Esophagus muscularis mucosa (tissue), 4 donors: ENCODE measurements around the gene TLL2. TPM values are rescaled to one million over a fixed set of nuclear protein-coding genes. Genes with fewer than 3 reads are reported as not detected.

Experiments used
- DNase-seq: peaks from one replicate; pipeline ENCODE4 v3.0.0-alpha.2; 2017; ENCODE audit errors: extremely low spot score
- H3K27ac ChIP-seq, 4 donors: fragments of 200-600 bp; sonication (generic); replicated peaks in 1 of 4; 1 replicate in 3 of 4; 2 replicates in 1 of 4; pipeline ENCODE4 v1.5.1; 2016 to 2019; ENCODE audit warnings: mild to moderate bottlenecking in 1 of 4
- H3K27me3 ChIP-seq, 4 donors: fragments of 200-600 bp; sonication (generic); one replicate each; pipeline versions ENCODE4 v1.5.1 to v1.6.0; 2016 to 2019
- H3K36me3 ChIP-seq, 4 donors: fragments of 200-600 bp; sonication (generic); one replicate each; pipeline ENCODE4 v1.5.1; 2016 to 2019
- H3K4me1 ChIP-seq, 4 donors: fragments of 200-600 bp; sonication (generic); one replicate each; pipeline ENCODE4 v1.5.1; 2016 to 2019
- H3K4me3 ChIP-seq, 4 donors: fragments of 200-600 bp; sonication (generic); 1 replicate in 2 of 4; 2 replicates in 2 of 4; pipeline ENCODE4 v1.5.1; 2016 to 2019; ENCODE audit warnings: mild to moderate bottlenecking in 4 of 4, moderate library complexity in 1 of 4
- H3K9me3 ChIP-seq, 4 donors: fragments of 200-600 bp; sonication (generic); 1 replicate in 3 of 4; 2 replicates in 1 of 4; pipeline ENCODE4 v1.5.1; 2016 to 2019
- EP300 ChIP-seq: sonication (generic); formaldehyde crosslinking; IDR thresholded peaks from one replicate; pipeline ENCODE4 v1.6.1; 2017; ENCODE audit warnings: antibody characterized with exemption
- POLR2A ChIP-seq: fragments of 450-650 bp; IDR thresholded peaks from one replicate; pipeline ENCODE4 v1.6.1; 2017; ENCODE audit warnings: antibody characterized with exemption, moderate library complexity, mild to moderate bottlenecking, low read depth
- POLR2AphosphoS5 ChIP-seq, 2 donors: sonication (generic); formaldehyde crosslinking; IDR thresholded peaks; one replicate each; pipeline ENCODE4 v1.6.1; 2017; ENCODE audit warnings: antibody characterized with exemption in 2 of 2
- WGBS: methylation state at CpG from one replicate; pipeline ENCODE4 v1.1.5; 2018; 5-methylcytosine and 5-hydroxymethylcytosine counted together
- intact Hi-C: fragments of 100-400 bp; cut with DNase I; formaldehyde crosslinking; loops from one replicate; pipeline ENCODE4 v1.15.1; 2023
- total RNA-seq, 4 donors: library from RNA; depleted of rRNA; stranded (reverse); fragments of >200 nt; gene quantifications; one replicate each; pipeline versions ENCODE4 v1.1.0 to v1.2.1, GENCODE V29; 2016
- TF ChIP-seq, protein P1 (sequence below), 3 experiments: fragments of 200-600 bp in 2 of 3; fragments of 450-650 bp in 1 of 3; sonication (generic) in 2 of 3; IDR thresholded peaks; one replicate each; pipeline ENCODE4 v1.5.1; 2017 to 2019; ENCODE audit warnings: antibody characterized with exemption in 3 of 3, mild to moderate bottlenecking in 2 of 3, moderate library complexity in 1 of 3

The TLL2 gene
- total RNA-seq, 4 donors from 2014 or later, result 0.17 to 2.1 (median 0.27) TPM

DNA sequence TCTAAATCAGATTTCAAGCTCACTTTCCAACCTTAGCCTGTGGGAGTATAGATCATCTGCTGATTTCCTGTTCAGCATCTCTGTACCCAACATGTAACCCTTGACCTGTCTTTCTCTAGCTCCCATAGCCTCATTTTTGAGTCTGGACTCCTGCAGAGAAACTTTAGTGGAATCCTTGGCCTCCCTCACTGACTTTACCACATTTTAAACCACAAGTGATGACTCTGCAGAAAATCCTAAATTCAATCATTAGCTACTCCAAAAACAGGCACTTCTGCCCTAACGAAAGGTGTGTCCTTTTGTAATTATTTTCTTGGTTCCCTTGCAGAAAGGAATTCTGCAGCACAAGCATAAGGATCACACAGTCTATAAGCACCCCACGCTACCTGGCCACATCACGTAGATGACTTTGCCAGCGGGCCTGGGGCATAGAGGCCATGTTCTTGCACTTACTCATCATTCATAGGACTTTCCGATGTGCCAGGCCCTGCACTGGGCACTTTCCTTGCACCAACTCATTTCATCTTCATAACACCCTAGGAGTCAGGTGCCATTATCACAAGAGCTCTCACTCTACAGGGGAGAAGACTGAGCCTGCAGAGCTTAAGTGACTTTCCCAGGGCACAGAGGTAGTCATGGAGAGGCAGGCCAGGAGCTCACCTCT is 97.7 kb downstream of the TLL2 start:
- Histone ChIP-seq H3K9me3 (no peaks in the 10 kb centered on the region), H3K36me3 (no peaks in the 10 kb centered on the region), H3K27me3 (peaks cover 0 to 13% (median 0%) of the 10 kb centered on the region in 4 donors), H3K27ac (no peak overlapping the region), H3K4me1 (peaks cover 11 to 18% (median 13%) of the 10 kb centered on the region in 4 donors), H3K4me3 (no peak overlapping the region)
- 90% methylated on average over 5 of the region's 5 CpGs for WGBS
- TF ChIP-seq EP300 (no peak), POLR2AphosphoS5 (IDR thresholded peaks at IDR 0.05) (no peak), POLR2A (no peak)
- TF ChIP-seq, protein P1, sequence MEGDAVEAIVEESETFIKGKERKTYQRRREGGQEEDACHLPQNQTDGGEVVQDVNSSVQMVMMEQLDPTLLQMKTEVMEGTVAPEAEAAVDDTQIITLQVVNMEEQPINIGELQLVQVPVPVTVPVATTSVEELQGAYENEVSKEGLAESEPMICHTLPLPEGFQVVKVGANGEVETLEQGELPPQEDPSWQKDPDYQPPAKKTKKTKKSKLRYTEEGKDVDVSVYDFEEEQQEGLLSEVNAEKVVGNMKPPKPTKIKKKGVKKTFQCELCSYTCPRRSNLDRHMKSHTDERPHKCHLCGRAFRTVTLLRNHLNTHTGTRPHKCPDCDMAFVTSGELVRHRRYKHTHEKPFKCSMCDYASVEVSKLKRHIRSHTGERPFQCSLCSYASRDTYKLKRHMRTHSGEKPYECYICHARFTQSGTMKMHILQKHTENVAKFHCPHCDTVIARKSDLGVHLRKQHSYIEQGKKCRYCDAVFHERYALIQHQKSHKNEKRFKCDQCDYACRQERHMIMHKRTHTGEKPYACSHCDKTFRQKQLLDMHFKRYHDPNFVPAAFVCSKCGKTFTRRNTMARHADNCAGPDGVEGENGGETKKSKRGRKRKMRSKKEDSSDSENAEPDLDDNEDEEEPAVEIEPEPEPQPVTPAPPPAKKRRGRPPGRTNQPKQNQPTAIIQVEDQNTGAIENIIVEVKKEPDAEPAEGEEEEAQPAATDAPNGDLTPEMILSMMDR (IDR thresholded peaks at IDR 0.05), result no peak
- DNase-seq, result peak; percentile 77
- intact Hi-C loops, result no loop called here

DNA sequence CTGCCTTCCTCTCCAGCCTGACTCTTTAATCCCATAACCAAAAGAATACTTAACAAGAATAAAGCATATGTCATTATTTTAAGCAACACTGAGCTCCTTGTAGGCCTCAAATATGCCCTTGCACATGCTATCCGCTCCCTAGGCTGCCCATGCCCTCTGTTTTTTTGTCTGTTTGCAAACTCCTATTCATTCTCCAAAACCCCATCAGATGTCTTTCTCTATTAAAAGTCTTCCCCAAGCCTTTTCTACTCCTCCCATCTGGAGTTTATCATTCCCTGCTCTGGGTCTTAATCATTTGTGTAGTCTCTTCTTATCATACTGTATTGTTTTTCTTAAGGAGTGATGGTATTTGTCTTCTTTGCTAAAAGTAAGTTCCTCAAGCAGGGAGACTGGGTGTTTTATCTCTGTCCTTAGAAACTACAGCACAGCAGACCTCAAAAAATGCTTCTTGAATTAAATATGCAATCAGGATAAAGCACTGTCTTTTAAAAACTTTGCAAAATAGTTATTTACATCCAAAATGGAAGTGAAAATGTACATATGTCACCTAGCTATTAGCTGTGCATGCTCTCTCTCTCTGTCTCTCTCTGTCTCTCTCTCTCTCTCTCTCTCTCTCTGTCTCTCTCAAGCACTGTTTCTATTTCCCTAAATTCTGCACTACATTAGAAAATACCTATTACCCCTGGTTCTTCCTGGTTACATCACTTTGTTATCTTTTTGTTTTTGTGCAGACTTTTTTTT is 98.4 kb downstream of the TLL2 start:
- H3K27ac ChIP-seq, result no peak overlapping the region
- no peaks in the 10 kb centered on the region for H3K9me3 ChIP-seq
- TF ChIP-seq, protein P1 (IDR thresholded peaks at IDR 0.05), result no peak
- TF ChIP-seq POLR2AphosphoS5 (IDR thresholded peaks at IDR 0.05), result no peak
- no peak for TF ChIP-seq EP300
- no peak for TF ChIP-seq POLR2A
- no peaks in the 10 kb centered on the region for H3K36me3 ChIP-seq
- 100% methylated on average over 1 of the region's 1 CpG for WGBS
- peaks cover 0 to 19% (median 0%) of the 10 kb centered on the region in 4 donors for H3K27me3 ChIP-seq
- H3K4me3 ChIP-seq, result no peak overlapping the region
- peaks cover 11 to 15% (median 13%) of the 10 kb centered on the region in 4 donors for H3K4me1 ChIP-seq
- no peak for DNase-seq
- intact Hi-C loops, result no loop called here

DNA sequence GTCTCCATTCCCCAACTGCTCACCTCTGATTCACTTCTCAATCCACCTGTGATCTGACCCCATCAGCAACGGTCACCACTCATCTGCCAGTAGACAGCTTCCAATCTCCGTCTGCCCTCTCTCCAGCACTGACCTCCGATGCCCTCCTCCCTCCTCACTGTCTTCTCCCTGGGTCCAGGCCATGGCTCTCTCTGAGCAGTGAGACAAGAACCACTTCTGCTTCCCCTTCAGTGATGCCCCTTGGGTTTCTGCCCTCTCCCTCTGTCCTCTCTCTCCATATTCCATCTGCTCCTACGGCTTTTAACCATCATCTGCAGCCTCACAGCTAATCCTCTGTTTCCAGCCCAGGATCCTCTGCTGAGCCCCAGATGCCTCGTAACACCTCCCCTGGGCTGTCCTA is 99.4 kb downstream of the TLL2 start:
- 88% methylated on average over 5 of the region's 5 CpGs for WGBS
- TF ChIP-seq EP300 (no peak), POLR2A (no peak), POLR2AphosphoS5 (IDR thresholded peaks at IDR 0.05) (no peak)
- TF ChIP-seq, protein P1 (IDR thresholded peaks at IDR 0.05), result no peak
- Histone ChIP-seq H3K4me3 (no peak overlapping the region), H3K4me1 (peaks cover 11 to 15% (median 13%) of the 10 kb centered on the region in 4 donors), H3K9me3 (no peaks in the 10 kb centered on the region), H3K36me3 (no peaks in the 10 kb centered on the region), H3K27ac (no peak overlapping the region), H3K27me3 (peaks cover 0 to 30% (median 0%) of the 10 kb centered on the region in 4 donors)
- intact Hi-C loops, result no loop called here
- peak; percentile 62 for DNase-seq

DNA sequence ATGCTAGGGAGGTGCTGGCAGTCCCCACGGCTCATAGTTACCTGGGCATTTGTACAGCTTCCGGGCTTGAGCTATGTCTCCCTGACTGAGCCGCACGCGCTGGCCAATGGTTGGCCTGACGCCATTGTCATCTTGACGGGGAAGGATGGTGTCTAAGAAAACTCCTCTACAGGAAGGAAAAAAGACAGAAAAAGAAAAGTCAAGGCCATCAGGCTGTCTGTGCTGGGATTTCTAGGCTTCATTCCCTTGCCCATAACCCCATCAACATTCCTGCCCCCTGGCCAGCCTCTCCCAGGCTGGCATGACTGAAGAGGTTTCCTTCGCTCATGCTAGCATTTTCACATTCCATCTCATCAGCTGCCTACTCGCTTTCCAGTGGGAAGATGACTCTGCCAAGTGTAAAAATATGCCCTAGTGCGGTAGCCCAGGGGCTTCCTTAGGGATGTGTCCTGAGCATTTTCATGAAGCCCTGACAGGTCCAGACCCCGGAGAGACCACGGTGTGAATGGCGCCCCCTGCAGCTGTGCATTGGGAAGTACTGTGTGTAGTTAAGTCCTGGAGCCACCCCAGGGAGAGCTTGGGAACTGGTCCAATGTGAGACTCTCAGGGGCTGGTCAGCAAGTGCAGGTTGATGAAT is 100.5 kb downstream of the TLL2 start:
- H3K27me3 ChIP-seq, result peaks cover 0 to 40% (median 0%) of the 10 kb centered on the region in 4 donors
- peaks cover 11 to 15% (median 13%) of the 10 kb centered on the region in 4 donors for H3K4me1 ChIP-seq
- no peak overlapping the region for H3K4me3 ChIP-seq
- H3K9me3 ChIP-seq, result no peaks in the 10 kb centered on the region
- no peaks in the 10 kb centered on the region for H3K36me3 ChIP-seq
- 61% methylated on average over 11 of the region's 13 CpGs for WGBS
- TF ChIP-seq, protein P1 (IDR thresholded peaks at IDR 0.05), result no peak
- no peak for TF ChIP-seq EP300
- no peak for TF ChIP-seq POLR2A
- TF ChIP-seq POLR2AphosphoS5 (IDR thresholded peaks at IDR 0.05), result no peak
- intact Hi-C loops, result no loop called here
- H3K27ac ChIP-seq, result no peak overlapping the region
- DNase-seq, result no peak
